Measurements from ENCODE around the gene UBE2O. TPM values are rescaled to one million over a fixed set of nuclear protein-coding genes. Genes with fewer than 3 reads are reported as not detected.
"Not testable (repeated sequence)": the region's sequence is repeated elsewhere in the genome, so short reads cannot be mapped to it uniquely, and the experiment has no call there.

UBE2O gene
- total RNA-seq, 1 experiment from 2014 or later, result 19.5 TPM

- POLR2A ChIA-PET, result interaction anchor here (0.6 to 3.6 kb wide), 5 partner anchors 11 to 727 kb away, joined by 3 to 49 read pairs (median 3); partner anchors contain the start of gene SPHK1
- BruUV-seq (replicated peaks), result no TSS peak
- H3K27me3 Mint-ChIP-seq (ENCODE audit: insufficient read depth, unreplicated experiment), result no peaks in the 10 kb centered on the region
Observed at GRCh38 chr17:76351526-76352071, 101.4 kb downstream of the UBE2O start.

GRCh38 chr17:76350463-76350862 lies 102.5 kb downstream of the UBE2O start:
- no peak for TF ChIP-seq CTCF (IDR thresholded peaks at IDR 0.05; ENCODE audit: unreplicated experiment)
- Mint-ChIP-seq H3K27ac (ENCODE audit: low read depth, unreplicated experiment) (no peak overlapping the region), H3K27me3 (ENCODE audit: insufficient read depth, unreplicated experiment) (no peaks in the 10 kb centered on the region), H3K36me3 (ENCODE audit: insufficient read depth, unreplicated experiment) (peaks cover 23% of the 10 kb centered on the region), H3K4me1 (ENCODE audit: insufficient read depth, unreplicated experiment) (peaks cover 8% of the 10 kb centered on the region), H3K4me3 (ENCODE audit: unreplicated experiment) (no peak overlapping the region), H3K9me3 (ENCODE audit: unreplicated experiment) (no peaks in the 10 kb centered on the region)
- CTCF ChIA-PET, result interaction anchor here (0.7 to 1.1 kb wide), 2 partner anchors 48 to 71 kb away, joined by 3 read pairs; no protein-coding TSS in a partner anchor
- no peak for DNase-seq (ENCODE audit: unreplicated experiment)
- intact Hi-C loops (cut with micrococcal nuclease), result no loop called here
- POLR2A ChIA-PET, result no interaction called here
- no TSS peak for BruUV-seq (replicated peaks)

More at GRCh38 chr17:76351526-76352071, 101.4 kb downstream of the UBE2O start:
- CTCF ChIA-PET, result interaction anchor here (0.6 to 2.6 kb wide), 4 partner anchors 18 to 116 kb away, joined by 3 to 10 read pairs (median 6); partner anchors contain the start of genes AANAT and SPHK1
- no peak for DNase-seq (ENCODE audit: unreplicated experiment)
- peaks cover 14% of the 10 kb centered on the region for H3K36me3 Mint-ChIP-seq (ENCODE audit: insufficient read depth, unreplicated experiment)
- no peaks in the 10 kb centered on the region for H3K9me3 Mint-ChIP-seq (ENCODE audit: unreplicated experiment)
- peak overlapping the region; percentile 95 for H3K4me3 Mint-ChIP-seq (ENCODE audit: unreplicated experiment)
- no peak for TF ChIP-seq CTCF (IDR thresholded peaks at IDR 0.05; ENCODE audit: unreplicated experiment)
- H3K4me1 Mint-ChIP-seq (ENCODE audit: insufficient read depth, unreplicated experiment), result peaks cover 8% of the 10 kb centered on the region
- peak overlapping the region; percentile 78 for H3K27ac Mint-ChIP-seq (ENCODE audit: low read depth, unreplicated experiment)
- intact Hi-C loops (cut with micrococcal nuclease), result no loop called here

- DNase-seq (ENCODE audit: unreplicated experiment); CTCF ChIA-PET; H3K9me3 Mint-ChIP-seq (ENCODE audit: unreplicated experiment); BruUV-seq (replicated peaks); intact Hi-C loops (cut with micrococcal nuclease); H3K27me3 Mint-ChIP-seq (ENCODE audit: insufficient read depth, unreplicated experiment); H3K4me3 Mint-ChIP-seq (ENCODE audit: unreplicated experiment); POLR2A ChIA-PET; H3K27ac Mint-ChIP-seq (ENCODE audit: low read depth, unreplicated experiment); H3K4me1 Mint-ChIP-seq (ENCODE audit: insufficient read depth, unreplicated experiment): not testable (repeated sequence)
- peaks cover 41% of the 10 kb centered on the region for H3K36me3 Mint-ChIP-seq (ENCODE audit: insufficient read depth, unreplicated experiment)
Observed at GRCh38 chr17:76346936-76347335, 106.0 kb downstream of the UBE2O start.

- H3K9me3 Mint-ChIP-seq (ENCODE audit: unreplicated experiment), result no peaks in the 10 kb centered on the region
- intact Hi-C loops (cut with micrococcal nuclease), result no loop called here
- H3K4me1 Mint-ChIP-seq (ENCODE audit: insufficient read depth, unreplicated experiment), result no peaks in the 10 kb centered on the region
- no peak for DNase-seq (ENCODE audit: unreplicated experiment)
- H3K36me3 Mint-ChIP-seq (ENCODE audit: insufficient read depth, unreplicated experiment), result peaks cover 55% of the 10 kb centered on the region
- no peak for TF ChIP-seq CTCF (IDR thresholded peaks at IDR 0.05; ENCODE audit: unreplicated experiment)
- no TSS peak for BruUV-seq (replicated peaks)
- POLR2A ChIA-PET, result interaction anchor here (1.2 kb wide), 1 partner anchor 8 kb away, joined by 8 read pairs; the partner anchor contains the start of gene PRPSAP1
- CTCF ChIA-PET, result no interaction called here
- H3K27me3 Mint-ChIP-seq (ENCODE audit: insufficient read depth, unreplicated experiment), result no peaks in the 10 kb centered on the region
- no peak overlapping the region for H3K4me3 Mint-ChIP-seq (ENCODE audit: unreplicated experiment)
- no peak overlapping the region for H3K27ac Mint-ChIP-seq (ENCODE audit: low read depth, unreplicated experiment)
Observed at GRCh38 chr17:76345377-76345974, 107.5 kb downstream of the UBE2O start.

All from MCF 10A (cell line).